Thyroid gland (tissue), 4 donors: ENCODE measurements around the gene TNP1.

Experiments
- POLR2A ChIP-seq, 2 donors: fragments of 450-650 bp; IDR thresholded peaks; one replicate each; pipeline ENCODE4 v1.6.1; 2017; ENCODE audit warnings: antibody characterized with exemption in 2 of 2, mild to moderate bottlenecking in 2 of 2, moderate library complexity in 1 of 2
- TF ChIP-seq, protein P1 (sequence below), 6 experiments: fragments of 200-600 bp in 3 of 6; fragments of 450-650 bp in 3 of 6; sonication (generic) in 3 of 6; IDR thresholded peaks; one replicate each; pipeline ENCODE4 v1.5.1; 2016 to 2019; ENCODE audit warnings: antibody characterized with exemption in 6 of 6, mild to moderate bottlenecking in 2 of 6, inconsistent platforms in 1 of 6, moderate library complexity in 1 of 6

DNA sequence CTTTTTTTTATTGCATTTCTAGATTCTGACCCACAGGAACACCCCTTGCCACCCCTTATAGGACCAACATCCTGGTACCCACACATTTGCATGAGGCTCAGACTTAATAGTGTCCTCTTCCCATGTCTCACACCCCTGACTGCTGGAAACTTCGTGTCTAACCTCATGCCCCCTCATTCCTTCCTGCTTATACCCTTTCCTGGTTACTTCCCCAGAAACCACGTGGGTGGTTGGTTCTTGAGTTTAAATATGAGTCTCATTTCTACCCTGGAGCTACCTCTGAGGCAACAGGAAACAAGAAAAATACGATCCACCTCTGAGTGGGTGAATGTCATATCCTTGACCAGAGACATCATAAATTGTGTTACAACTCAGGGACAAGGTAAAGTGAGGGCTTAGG lies 1.6 kb downstream of the TNP1 start:
- TF ChIP-seq, protein P1, sequence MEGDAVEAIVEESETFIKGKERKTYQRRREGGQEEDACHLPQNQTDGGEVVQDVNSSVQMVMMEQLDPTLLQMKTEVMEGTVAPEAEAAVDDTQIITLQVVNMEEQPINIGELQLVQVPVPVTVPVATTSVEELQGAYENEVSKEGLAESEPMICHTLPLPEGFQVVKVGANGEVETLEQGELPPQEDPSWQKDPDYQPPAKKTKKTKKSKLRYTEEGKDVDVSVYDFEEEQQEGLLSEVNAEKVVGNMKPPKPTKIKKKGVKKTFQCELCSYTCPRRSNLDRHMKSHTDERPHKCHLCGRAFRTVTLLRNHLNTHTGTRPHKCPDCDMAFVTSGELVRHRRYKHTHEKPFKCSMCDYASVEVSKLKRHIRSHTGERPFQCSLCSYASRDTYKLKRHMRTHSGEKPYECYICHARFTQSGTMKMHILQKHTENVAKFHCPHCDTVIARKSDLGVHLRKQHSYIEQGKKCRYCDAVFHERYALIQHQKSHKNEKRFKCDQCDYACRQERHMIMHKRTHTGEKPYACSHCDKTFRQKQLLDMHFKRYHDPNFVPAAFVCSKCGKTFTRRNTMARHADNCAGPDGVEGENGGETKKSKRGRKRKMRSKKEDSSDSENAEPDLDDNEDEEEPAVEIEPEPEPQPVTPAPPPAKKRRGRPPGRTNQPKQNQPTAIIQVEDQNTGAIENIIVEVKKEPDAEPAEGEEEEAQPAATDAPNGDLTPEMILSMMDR (IDR thresholded peaks at IDR 0.05): no peak
- no peak for TF ChIP-seq POLR2A (IDR thresholded peaks at IDR 0.05)
